ENCODE results near the gene C14orf93. TPM values are rescaled to one million over a fixed set of nuclear protein-coding genes. Genes with fewer than 3 reads are reported as not detected.
A peak's percentile ranks its signal among the peaks of the same experiment; 100 is the strongest.

Gene C14orf93
- total RNA-seq, 3 donors from 2014 or later, result 3.6 to 5.4 (median 5.1) TPM

- DNase-seq (peak; percentile 81), ATAC-seq (peak; percentile 93)
- H3K36me3 Mint-ChIP-seq (ENCODE audit: insufficient read depth), result peaks cover 16% of the 10 kb centered on the region
- H3K4me3 Mint-ChIP-seq, result peak within 1 kb of the TSS; percentile 98
- H3K9me3 Mint-ChIP-seq, result peaks cover 3% of the 10 kb centered on the region
- H3K27me3 Mint-ChIP-seq (ENCODE audit: low read depth), result no peaks in the 10 kb centered on the region
- H3K4me1 Mint-ChIP-seq (ENCODE audit: low read depth), result peaks cover 24% of the 10 kb centered on the region
Measured at GRCh38 chr14:23034498-23035302, 24.8 kb upstream of the C14orf93 start, which contains the start of gene PSMB5. Gene PSMB5 (minus strand): TSS chr14:23034900. CDS start chr14:23034881, 19 bp downstream.

DNA sequence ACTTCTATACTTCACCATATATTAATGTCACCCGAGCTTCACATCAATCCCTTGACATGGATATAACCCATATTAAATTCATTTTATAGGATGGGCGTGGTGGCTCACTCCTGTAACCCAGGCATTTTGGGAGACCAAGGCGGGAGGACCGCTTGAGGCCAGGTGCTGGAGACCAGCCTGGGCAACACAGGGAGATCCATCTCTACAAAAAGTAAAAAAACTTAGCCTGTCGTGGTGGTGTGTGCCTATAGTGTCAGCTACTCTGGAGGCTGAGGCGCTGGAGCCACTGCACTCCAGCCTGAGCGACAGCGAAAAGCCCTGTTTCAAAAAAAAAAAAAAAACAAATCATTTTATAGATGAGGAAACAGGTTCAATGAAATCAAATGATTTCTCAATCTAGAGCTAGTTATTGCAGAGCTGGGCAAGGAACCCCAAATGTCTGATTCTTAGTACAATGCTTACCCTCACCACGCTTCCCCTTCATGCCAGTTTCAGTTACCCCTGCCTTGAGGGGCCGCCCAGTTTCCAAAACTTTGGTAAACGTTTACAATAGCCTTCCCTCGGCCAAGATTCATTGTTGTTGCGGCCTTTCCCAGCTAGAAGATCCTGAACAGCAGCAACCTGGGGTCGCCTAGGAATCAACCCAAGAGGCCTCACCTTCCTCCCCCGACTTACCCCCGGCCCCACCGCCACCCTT lies 24.0 kb upstream of the C14orf93 start:
- peaks cover 3% of the 10 kb centered on the region for H3K9me3 Mint-ChIP-seq
- no peaks in the 10 kb centered on the region for H3K27me3 Mint-ChIP-seq (ENCODE audit: low read depth)
- peaks cover 31% of the 10 kb centered on the region for H3K4me1 Mint-ChIP-seq (ENCODE audit: low read depth)
- H3K4me3 Mint-ChIP-seq, result peak overlapping the region; percentile 98
- peak; percentile 4 for ATAC-seq
- peaks cover 22% of the 10 kb centered on the region for H3K36me3 Mint-ChIP-seq (ENCODE audit: insufficient read depth)
- no peak for DNase-seq

DNA sequence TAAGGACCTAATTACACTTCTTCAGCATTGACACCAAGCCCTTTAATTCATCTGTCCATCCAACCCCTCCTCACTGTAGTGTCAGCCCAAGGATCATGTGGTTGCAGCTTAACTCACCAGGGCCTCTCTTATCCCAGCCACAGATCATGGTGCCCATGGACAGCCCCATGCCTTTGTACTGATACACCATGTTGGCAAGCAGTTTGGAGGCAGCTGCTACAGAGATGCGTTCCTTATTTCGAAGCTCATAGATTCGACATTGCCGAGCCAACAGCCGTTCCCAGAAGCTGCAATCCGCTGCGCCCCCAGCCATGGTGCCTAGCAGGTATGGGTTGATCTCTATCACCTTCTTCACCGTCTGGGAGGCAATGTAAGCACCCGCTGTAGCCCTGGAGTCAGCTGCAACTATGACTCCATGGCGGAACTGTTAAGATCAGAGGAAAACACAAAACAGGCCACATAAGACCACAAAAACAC lies 23.3 kb upstream of the C14orf93 start:
- Mint-ChIP-seq H3K4me3 (peak overlapping the region; percentile 98), H3K36me3 (ENCODE audit: insufficient read depth) (peaks cover 27% of the 10 kb centered on the region), H3K9me3 (peaks cover 3% of the 10 kb centered on the region), H3K27me3 (ENCODE audit: low read depth) (no peaks in the 10 kb centered on the region), H3K4me1 (ENCODE audit: low read depth) (peaks cover 36% of the 10 kb centered on the region)
- ATAC-seq (no peak), DNase-seq (no peak)

DNA sequence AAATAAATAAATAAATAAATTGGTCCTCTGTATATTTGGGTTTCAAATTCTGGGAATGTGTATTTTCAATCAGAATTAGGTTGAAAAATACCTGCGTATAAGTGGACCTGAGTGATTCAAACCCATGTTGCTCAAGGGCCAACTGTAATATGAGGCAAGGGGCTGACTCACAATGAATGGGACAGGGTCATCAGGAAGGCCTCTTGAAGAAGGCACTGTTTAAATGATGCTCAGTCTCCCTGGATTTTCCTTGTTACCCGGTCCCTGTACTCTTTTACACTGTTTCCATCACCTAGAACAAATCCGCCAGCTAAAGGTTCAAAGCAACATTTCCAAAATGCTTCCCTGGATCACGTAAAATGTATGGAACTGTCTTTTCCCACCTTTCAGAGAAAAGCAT lies 21.0 kb upstream of the C14orf93 start:
- peaks cover 46% of the 10 kb centered on the region for H3K4me1 Mint-ChIP-seq (ENCODE audit: low read depth)

DNA sequence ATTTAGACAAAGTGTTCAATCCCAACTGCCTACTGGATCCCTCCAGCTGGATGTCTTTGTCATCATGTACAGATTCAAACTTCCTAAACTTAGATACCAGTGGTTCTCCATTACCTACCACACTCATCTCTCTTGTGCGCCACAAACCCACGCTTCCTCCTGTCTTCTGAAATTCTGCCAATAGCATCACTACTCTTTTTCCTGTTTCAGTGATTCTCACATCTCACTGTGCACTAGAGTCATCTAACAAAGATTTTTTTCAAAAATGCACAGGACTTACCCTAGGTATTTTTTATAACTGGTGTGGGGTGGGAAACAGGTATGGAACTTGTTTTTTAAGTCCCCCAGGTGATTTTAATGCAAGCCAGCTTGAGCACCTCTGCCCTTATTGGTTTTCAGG lies 18.9 kb upstream of the C14orf93 start:
- peaks cover 56% of the 10 kb centered on the region for H3K36me3 Mint-ChIP-seq (ENCODE audit: insufficient read depth)
- no peaks in the 10 kb centered on the region for H3K27me3 Mint-ChIP-seq (ENCODE audit: low read depth)
- H3K4me1 Mint-ChIP-seq (ENCODE audit: low read depth), result peaks cover 53% of the 10 kb centered on the region
- peak overlapping the region; percentile 58 for H3K4me3 Mint-ChIP-seq
- ATAC-seq, result peak; percentile 69 to 75
- H3K9me3 Mint-ChIP-seq, result no peaks in the 10 kb centered on the region
- no peak for DNase-seq

More for the DNA sequence above, 21.0 kb upstream of the C14orf93 start:
- Mint-ChIP-seq H3K9me3 (peaks cover 3% of the 10 kb centered on the region), H3K4me3 (peak overlapping the region; percentile 53), H3K36me3 (ENCODE audit: insufficient read depth) (peaks cover 38% of the 10 kb centered on the region), H3K27me3 (ENCODE audit: low read depth) (no peaks in the 10 kb centered on the region)
- DNase-seq, result no peak
- ATAC-seq, result no peak

DNA sequence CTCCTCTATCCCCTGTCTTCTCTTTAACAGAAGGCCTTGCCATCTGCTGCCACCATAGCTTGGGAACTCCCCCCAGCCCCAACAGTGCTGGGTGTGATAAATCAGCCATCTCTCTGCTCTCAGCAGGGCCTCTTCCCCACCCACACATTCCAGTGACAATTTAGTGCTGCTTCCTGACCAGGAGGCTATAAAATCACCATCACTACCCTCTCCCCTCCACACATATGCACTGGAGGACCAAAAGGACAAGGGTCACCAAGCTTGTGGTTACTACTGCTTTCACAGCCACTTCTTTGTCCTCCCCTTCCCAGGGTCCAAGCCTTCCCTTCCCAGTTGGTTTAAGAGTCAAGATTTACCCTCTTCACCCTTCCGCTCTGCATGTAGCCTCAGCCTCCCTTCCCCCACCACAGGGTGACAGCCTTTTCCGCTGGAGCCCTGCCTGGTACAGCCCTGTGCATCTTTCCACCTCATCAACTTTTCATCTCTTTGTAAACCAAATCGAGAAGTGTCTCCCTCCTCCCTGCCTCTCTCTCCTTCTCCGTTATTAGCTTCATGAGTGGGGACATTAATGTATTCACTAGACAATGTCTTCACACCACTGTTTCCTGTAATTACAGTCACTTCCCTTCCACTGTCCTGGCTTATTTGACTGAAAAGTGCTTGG lies 15.3 kb upstream of the C14orf93 start:
- no peaks in the 10 kb centered on the region for H3K27me3 Mint-ChIP-seq (ENCODE audit: low read depth)
- DNase-seq (no peak), ATAC-seq (peak; percentile 33 to 42)
- H3K4me3 Mint-ChIP-seq, result no peak overlapping the region
- no peaks in the 10 kb centered on the region for H3K9me3 Mint-ChIP-seq
- H3K36me3 Mint-ChIP-seq (ENCODE audit: insufficient read depth), result peaks cover 41% of the 10 kb centered on the region
- peaks cover 60% of the 10 kb centered on the region for H3K4me1 Mint-ChIP-seq (ENCODE audit: low read depth)

GRCh38 chr14:23024612-23025075 lies 14.7 kb upstream of the C14orf93 start:
- H3K36me3 Mint-ChIP-seq (ENCODE audit: insufficient read depth), result peaks cover 41% of the 10 kb centered on the region
- peaks cover 62% of the 10 kb centered on the region for H3K4me1 Mint-ChIP-seq (ENCODE audit: low read depth)
- peak in 1 of 2 donors; percentile 46 for ATAC-seq
- H3K27me3 Mint-ChIP-seq (ENCODE audit: low read depth), result no peaks in the 10 kb centered on the region
- no peaks in the 10 kb centered on the region for H3K9me3 Mint-ChIP-seq
- H3K4me3 Mint-ChIP-seq, result no peak overlapping the region
- DNase-seq, result no peak

DNA sequence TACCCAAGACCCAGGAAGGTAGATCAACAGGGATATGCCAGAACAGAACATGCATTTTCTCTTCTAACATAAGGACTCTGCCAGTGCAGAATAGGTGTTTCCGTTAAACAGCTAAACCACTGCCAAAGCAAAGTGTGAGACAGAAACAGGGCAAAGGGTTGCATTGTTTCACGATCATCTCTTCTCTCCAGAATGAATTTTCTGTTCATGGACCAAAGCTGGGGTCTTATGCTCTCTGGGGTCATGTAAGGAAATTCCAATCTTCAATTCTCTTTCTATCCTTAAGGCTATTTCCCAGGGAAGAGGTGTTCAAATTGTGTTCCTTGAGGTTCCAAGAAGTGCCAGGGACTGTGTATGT lies 13.8 kb upstream of the C14orf93 start:
- H3K4me1 Mint-ChIP-seq (ENCODE audit: low read depth), result peaks cover 54% of the 10 kb centered on the region
- DNase-seq (no peak), ATAC-seq (no peak)
- H3K4me3 Mint-ChIP-seq, result no peak overlapping the region
- no peaks in the 10 kb centered on the region for H3K27me3 Mint-ChIP-seq (ENCODE audit: low read depth)
- H3K9me3 Mint-ChIP-seq, result no peaks in the 10 kb centered on the region
- peaks cover 33% of the 10 kb centered on the region for H3K36me3 Mint-ChIP-seq (ENCODE audit: insufficient read depth)

- Mint-ChIP-seq H3K36me3 (ENCODE audit: insufficient read depth) (peaks cover 29% of the 10 kb centered on the region), H3K4me1 (ENCODE audit: low read depth) (peaks cover 50% of the 10 kb centered on the region), H3K9me3 (no peaks in the 10 kb centered on the region), H3K27me3 (ENCODE audit: low read depth) (no peaks in the 10 kb centered on the region), H3K4me3 (peak overlapping the region; percentile 9)
- ATAC-seq, result peak in 1 of 2 donors; percentile 32
- DNase-seq, result no peak
Measured at GRCh38 chr14:23023022-23023794, 13.3 kb upstream of the C14orf93 start.

GRCh38 chr14:23021889-23022442 lies 12.0 kb upstream of the C14orf93 start:
- DNase-seq (no peak), ATAC-seq (no peak)
- H3K36me3 Mint-ChIP-seq (ENCODE audit: insufficient read depth), result peaks cover 22% of the 10 kb centered on the region
- no peaks in the 10 kb centered on the region for H3K9me3 Mint-ChIP-seq
- H3K4me3 Mint-ChIP-seq, result no peak overlapping the region
- H3K4me1 Mint-ChIP-seq (ENCODE audit: low read depth), result peaks cover 43% of the 10 kb centered on the region
- no peaks in the 10 kb centered on the region for H3K27me3 Mint-ChIP-seq (ENCODE audit: low read depth)

DNA sequence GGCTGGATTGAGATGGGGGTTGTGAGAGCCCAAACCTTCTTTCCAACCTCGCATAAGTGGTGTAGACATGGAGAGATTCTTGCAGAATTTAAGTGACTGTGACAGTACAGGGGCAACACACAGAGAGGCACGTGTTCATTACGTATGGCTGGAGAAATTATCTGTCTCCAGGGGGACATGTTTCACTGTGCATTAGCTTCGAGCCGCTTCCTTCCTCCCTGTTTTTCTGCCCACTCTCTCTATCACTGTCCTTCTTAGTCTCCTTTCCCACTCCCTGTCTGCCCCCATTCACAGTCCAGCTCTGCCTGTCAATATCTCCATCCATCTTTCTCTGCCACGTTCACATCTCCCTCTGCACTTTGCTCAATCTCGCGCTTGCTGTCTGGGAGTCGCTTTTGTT lies 11.5 kb upstream of the C14orf93 start:
- Mint-ChIP-seq H3K36me3 (ENCODE audit: insufficient read depth) (peaks cover 22% of the 10 kb centered on the region), H3K4me1 (ENCODE audit: low read depth) (peaks cover 43% of the 10 kb centered on the region), H3K9me3 (no peaks in the 10 kb centered on the region), H3K4me3 (peak overlapping the region; percentile 51), H3K27me3 (ENCODE audit: low read depth) (no peaks in the 10 kb centered on the region)
- ATAC-seq, result no peak
- no peak for DNase-seq

DNA sequence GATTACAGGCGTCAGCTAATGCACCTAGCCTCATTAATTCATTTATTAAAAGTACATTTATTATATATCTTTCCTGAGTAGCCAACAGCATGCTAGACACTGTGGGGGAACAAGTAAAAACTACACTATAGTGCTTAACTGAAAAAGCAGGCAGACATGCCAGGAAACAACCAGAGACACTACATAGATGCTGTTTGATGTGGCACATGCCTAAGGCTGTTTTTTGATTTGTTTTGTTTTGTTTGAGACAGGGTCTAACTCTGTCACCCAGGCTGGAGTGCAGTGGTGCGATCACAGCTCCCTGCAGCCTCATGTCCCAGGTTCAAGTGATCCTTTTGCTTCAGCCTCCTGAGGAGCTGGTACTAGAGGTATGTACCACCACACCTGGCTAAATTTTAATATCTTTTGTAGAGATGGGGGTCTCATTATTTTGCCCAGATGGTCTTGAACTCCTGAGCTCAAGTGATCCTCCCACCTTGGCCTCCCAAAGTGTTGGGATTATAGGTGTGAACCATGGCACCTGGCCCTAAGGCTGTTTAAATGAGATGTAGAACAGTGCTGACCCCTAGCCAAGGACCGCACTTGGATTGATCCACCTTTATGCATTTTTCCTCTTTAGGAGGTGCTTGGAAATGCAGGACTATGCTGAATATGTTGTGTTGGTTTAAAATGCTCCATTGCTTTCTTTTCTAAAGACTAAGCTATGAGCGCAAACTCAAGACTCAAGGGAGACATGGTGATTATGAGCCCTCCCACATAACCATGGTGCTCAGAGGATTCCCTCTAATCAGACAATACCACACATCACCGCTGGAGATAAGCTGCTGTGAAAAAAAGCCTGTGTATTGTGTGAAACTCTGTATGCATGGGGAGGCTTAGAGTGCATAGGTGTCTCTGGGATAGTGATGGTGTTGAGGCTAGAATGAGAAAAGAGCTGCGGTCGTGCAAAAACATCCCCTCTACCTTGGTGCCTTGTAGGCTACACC lies 10.5 kb upstream of the C14orf93 start:
- Mint-ChIP-seq H3K4me3 (peak overlapping the region; percentile 51), H3K4me1 (ENCODE audit: low read depth) (peaks cover 38% of the 10 kb centered on the region), H3K36me3 (ENCODE audit: insufficient read depth) (peaks cover 14% of the 10 kb centered on the region), H3K9me3 (no peaks in the 10 kb centered on the region), H3K27me3 (ENCODE audit: low read depth) (no peaks in the 10 kb centered on the region)
- peak; percentile 59 to 68 for ATAC-seq
- DNase-seq, result no peak

Measured in activated T-cell treated with anti-CD3 and anti-CD28 coated beads, Interleukin-2, amount 50 U/mL, for 4 hours (primary cell).